NCI-H146 (cell line): ENCODE measurements around the gene GH1.
"Not testable (repeated sequence)": the region's sequence is repeated elsewhere in the genome, so short reads cannot be mapped to it uniquely, and the experiment has no call there.

ENCODE experiments used
- DNase-seq: peaks from one replicate; lab custom pipeline; 2025; lab: John Stamatoyannopoulos, UW

GH1 gene

DNA sequence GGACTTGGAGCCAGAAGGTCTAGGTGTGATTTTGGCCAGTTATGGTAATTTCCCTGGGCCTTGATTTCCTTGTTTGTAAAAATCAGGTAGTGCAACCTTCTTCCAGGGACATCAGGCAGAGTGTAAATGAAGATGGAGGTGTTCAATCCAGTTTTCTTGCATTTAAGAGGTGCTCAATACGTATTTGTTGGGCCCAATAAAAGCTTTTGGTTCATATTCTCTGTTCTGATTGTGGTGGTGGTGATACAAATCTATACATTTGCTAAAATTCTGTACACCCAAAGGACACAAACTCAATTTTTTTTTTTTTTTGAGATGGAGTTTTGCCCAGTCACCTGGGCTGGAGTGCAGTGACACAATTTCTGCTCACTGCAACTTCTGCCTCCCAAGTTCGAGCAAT, 7.5 kb upstream of the GH1 start:
- DNase-seq: no peak

DNA sequence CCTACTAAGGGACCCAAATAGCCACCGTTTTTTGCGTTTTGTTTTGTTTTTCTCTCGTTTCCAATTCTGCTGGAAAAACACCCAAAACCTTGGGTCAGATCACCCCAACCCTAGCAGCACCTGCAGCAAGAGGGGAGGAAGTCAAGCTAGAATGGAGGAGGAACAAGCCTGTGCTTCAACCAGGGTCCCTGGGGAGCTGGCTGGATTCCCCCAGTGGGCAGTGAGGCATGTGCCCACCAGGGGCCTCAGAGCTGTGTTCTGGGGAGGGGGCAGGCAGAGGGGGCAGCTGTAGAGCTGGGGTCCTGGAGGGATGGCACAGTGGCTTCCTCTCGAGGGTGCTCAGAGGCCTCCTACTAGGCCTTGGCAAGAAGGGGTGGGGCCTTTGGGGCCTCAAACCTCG, 7.0 kb upstream of the GH1 start:
- no peak for DNase-seq

DNA sequence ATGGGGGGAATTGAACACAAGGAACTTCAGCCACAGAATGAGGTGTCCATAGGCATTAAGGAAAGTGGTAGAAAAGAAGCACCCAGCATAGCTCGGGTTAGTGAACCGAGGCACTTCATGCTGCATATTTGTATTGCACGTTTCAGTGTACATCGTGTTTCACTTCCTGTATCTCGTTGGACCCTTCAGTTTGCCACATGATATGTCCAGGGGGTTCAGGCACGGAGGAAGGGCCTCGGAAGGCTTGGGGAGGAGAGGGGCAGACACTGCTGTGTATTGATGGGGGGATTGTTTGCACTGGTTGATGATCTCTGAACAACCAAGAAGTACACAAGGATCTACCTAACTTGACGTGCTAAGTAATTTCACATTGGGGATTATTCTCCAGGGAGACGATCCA, 3.8 kb upstream of the GH1 start:
- not testable (repeated sequence) for DNase-seq

DNA sequence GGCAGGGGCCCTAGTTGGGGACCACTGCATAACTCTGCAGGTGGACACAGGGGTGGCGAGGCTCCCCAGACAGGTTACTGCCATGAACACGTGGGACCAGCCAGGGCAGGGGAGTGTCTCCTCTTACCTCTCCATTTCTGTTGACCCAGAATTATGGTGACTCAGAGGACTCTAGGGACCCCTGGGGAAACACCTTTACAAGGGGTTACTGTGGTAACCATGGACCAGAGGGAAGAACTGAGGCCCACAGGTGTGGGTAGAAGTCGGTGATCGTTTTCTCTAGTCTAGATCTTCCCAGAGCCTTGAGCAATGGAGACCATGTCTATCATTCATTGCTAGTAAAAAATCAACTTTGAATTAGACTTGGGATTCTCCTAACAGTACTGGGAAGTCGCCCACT, 2.1 kb upstream of the GH1 start:
- not testable (repeated sequence) for DNase-seq

DNA sequence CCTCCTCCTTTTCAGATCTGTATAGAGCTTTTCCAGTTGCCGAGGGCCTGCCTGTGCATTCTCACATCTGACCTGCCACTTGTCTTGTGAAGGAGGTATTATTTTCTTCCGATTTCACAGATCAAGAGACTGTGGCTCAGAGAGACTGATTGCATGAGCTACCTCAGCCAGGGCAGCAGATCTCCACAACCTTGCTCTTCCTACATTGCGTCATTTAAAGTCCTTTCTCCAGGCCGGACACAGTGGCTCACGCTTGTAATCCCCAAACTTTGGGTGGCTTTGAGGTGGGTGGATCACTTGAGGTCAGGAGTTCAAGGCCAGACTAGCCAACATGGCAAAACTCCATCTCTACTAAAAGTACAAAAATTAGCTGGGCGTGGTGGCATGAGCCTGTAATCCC, 1.4 kb upstream of the GH1 start:
- not testable (repeated sequence) for DNase-seq

DNA sequence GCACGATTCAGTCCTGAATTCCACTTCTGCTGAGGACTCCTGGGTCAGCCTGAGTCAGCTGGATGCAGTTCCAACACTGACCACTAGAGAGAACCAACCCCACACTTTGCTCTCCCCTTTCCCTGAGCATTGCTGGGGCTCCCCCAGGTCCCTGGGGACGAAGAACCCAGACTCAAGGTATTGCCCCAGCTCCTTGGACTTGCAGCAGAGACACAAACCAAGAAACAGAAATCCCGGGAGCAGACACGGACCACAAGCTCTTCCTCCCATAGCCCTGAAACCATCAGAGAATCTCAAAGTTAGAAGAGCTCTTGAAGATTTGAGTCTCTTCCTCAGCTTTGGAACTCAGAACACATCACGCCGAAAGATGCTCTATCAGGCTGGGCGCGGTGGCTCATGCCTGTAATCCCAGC, 678 bp upstream of the GH1 start:
- DNase-seq: peak; percentile 23

DNA sequence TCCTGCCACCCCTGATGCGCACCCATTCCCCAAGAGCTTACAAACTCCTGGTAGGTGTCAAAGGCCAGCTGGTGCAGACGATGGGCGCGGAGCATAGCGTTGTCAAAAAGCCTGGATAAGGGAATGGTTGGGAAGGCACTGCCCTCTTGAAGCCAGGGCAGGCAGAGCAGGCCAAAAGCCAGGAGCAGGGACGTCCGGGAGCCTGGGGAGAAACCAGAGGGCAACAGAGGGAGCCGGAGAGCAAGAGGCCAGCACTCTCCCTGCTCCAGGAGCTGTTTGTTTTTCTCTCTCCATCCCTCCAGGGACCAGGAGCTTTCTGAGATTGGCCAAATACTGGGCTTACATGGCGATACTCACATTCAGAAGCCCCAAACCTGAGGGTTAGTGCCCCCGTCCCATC, 334 bp downstream of the GH1 start:
- DNase-seq: no peak

DNA sequence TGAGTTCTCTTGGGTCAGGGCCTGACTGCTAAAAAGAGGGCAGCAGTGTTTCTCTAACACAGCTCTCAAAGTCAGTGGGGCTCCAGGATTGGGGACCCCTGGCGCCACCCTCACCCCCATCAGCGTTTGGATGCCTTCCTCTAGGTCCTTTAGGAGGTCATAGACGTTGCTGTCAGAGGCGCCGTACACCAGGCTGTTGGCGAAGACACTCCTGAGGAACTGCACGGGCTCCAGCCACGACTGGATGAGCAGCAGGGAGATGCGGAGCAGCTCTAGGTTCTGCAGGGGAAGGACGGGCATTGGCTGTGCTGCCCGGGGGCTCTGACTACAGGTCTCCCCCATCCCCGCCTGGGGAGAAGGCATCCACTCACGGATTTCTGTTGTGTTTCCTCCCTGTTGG, 993 bp downstream of the GH1 start:
- no peak for DNase-seq

DNA sequence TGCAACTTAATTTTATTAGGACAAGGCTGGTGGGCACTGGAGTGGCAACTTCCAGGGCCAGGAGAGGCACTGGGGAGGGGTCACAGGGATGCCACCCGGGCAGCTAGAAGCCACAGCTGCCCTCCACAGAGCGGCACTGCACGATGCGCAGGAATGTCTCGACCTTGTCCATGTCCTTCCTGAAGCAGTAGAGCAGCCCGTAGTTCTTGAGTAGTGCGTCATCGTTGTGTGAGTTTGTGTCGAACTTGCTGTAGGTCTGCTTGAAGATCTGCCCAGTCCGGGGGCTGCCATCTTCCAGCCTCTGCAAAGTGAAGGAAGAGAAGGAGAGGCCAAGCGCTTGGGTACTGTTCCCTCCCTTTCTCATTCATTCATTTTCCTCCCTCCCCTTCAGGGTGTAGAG, 1.4 kb downstream of the GH1 start:
- DNase-seq: not testable (repeated sequence)

DNA sequence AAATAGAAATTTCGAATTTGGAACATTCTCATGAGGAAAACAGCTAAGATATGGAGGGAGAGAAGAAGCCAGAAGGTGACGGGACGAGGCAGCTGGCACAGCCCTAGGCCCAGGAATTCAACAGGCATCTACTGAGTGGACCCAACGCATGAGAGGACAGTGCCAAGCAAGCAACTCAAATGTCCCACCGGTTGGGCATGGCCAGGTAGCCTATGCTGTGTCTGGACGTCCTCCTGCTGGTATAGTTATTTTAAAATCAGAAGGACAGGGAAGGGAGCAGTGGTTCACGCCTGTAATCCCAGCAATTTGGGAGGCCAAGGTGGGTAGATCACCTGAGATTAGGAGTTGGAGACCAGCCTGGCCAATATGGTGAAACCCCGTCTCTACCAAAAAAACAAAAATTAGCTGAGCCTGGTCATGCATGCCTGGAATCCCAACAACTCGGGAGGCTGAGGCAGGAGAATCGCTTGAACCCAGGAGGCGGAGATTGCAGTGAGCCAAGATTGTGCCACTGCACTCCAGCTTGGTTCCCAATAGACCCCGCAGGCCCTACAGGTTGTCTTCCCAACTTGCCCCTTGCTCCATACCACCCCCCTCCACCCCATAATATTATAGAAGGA, 2.0 kb downstream of the GH1 start:
- no peak for DNase-seq

DNA sequence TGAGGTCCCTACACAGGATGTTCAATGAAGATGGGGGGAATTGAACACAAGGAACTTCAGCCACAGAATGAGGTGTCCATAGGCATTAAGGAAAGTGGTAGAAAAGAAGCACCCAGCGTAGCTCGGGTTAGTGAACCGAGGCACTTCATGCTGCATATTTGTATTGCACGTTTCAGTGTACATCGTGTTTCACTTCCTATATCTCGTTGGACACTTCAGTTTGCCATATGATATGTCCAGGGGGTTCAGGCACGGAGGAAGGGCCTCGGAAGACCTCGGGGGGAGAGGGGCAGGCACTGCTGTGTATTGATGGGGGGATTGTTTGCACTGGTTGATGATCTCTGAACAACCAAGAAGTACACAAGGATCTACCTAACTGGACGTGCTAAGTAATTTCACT, 2.9 kb downstream of the GH1 start:
- DNase-seq: not testable (repeated sequence)

DNA sequence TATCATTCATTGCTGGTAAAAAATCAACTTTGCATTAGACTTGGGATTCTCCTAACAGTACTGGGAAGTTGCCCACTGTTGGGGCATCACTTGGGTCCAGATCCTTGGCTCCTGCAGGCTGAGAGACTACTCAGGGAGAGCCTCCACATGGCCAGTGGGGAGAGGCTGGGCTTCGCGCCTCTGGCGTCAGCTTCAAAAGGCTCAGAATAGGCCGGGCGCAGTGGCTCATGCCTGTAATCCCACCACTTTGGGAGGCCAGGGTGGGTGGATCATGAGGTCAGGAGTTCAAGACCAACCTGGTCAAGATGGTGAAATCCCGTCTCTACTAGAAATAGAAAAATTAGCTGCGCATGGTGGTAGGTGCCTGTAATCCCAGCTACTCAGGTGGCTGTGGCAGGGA, 4.2 kb downstream of the GH1 start:
- no peak for DNase-seq

DNA sequence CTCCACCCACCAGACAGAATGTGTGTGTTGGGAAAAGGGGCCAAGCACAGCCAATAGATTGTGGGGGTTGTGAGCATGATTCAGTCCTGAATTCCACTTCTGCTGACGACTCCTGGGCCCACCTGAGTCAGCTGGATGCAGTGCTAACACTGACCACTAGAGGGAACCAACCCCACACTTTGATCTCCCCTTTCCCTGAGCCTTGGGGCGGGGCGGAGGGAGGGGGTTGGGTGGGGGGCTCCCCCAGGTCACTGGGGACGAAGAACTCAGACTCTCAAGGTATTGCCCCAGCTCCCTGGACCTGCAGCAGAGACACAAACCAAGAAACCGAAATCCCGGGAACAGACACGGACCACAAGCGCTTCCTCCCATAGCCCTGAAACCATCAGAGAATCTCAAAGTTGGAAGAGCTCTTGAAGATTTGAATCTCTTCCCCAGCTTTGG, 7.0 kb downstream of the GH1 start:
- DNase-seq: no peak

DNA sequence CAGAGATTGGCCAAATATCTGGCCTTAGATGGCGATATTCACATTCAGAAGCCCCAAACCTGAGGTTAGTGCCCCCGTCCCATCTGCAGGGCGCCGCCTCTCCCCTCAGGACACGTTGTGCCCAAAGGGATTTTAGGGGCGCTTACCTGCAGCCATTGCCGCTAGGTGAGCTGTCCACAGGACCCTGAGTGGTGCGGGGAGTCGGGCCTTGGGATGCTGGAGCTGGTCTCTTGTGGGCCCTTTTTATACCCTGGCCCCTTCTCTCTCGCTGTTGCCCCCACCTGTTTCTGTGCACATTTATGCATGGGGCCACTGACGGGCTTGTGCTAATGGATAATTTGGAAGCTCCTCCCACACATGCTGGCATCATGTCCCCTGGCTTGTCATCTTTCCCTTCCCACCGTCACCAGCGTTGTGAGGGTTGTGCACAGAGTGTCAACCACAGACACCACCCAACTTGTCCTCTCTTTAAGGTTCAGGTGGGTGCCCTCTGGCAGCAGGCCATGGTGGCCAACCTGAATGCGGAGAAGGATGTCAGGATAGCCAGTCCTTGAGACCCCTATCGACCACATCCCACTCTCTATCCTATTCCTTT, 7.5 kb downstream of the GH1 start, which contains the start of gene CSHL1:
TSS of gene CSHL1 (minus strand) at position 218 of the 595 bp plus-strand sequence. CDS start at position 156, 62 bp downstream.
- no peak for DNase-seq

DNA sequence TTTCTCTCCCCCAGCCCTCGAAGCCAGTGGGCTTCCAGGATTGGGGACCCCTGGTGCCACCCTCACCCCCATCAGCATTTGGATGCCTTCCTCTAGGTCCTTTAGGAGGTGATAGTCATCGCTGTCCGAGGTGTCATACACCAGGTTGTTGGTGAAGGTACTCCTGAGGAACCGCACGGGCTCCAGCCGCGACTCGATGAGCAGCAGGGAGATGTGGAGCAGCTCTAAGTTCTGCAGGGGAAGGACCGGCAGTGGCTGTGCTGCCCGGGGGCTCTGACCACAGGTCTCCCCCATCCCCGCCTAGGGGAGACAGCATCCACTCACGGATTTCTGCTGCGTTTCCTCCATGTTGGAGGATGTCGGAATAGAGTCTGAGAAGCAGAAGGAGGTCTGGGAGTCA, 8.5 kb downstream of the GH1 start:
- no peak for DNase-seq

DNA sequence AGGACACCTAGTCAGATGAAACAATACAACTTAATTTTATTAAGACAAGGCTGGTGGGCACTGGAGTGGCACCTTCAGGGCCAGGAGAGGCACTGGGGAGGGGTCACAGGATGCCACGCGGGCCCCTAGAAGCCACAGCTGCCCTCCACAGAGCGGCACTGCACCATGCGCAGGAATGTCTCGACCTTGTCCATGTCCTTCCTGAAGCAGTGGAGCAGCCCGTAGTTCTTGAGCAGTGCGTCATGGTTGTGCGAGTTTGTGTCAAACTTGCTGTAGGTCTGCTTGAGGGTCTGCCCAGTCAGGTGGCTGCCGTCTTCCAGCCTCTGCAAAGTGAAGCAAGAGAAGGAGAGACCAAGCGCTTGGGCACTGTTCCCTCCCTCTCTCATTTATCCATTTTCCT, 9.1 kb downstream of the GH1 start:
- DNase-seq: not testable (repeated sequence)

DNA sequence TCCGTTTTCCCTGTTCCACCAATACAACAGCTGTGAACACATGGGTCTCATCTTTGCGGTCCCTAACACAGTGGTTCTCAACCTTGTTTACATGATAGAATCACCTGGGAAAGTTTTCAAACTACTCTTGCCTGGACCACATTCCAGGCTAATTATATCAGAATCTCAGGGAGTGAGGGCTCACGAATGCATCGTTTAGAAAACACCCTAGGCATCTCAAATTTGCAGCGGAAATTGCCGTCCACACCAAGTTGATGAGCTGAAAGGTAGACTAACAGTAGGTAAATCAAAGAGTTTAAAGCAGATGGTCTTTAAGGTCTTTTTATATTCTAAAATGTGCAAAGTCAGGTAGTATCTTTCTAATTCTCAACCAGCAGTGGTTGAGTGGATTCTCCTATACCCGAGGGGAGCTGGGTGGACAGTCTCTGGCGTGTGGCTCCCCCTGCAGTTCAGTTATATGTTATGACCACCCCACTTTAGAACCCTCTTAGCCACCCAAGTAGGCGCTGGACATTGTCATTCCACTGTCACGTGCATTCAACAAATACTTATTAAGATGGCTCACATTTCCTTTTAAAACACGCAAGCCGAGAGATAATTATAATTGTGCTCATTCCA, 11.4 kb downstream of the GH1 start:
- DNase-seq: not testable (repeated sequence)

DNA sequence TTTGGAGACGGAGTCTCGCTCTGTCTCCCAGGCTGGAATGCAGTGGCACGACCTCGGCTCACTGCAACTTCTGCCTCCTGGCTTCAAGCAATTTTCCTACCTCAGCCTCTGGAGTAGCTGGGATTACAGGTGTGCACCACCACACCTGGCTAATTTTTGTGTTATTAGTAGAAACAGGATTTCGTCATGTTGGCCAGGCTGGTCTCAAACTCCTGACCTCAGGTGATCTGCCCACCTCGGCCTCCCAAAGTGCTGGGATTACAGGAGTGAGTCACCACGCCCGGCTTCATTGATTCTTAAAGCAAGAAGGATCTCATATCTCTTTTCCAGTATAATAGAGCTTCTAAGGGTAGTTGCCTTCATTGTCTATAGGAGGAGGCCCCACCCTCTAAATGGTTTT, 13.8 kb downstream of the GH1 start:
- not testable (repeated sequence) for DNase-seq

DNA sequence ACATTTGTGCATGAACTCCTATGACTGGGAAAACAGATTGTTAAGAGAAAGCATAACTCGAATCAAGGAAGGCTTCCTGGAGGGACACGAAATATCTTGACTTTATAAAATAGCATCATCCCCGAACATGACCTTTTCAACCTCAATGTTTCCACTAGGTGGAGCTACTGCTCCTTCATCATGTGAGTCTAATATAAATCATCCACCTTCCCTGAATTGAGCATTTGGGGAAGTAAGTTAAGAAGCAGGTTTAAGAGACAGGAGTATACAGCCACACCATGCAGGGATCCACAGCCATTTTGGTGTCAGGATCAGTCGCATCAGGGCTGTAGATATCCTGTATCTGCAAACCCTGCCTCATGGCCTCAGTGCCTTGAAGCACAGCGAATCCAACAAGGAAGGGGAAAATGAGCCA, 14.8 kb downstream of the GH1 start:
- not testable (repeated sequence) for DNase-seq

DNA sequence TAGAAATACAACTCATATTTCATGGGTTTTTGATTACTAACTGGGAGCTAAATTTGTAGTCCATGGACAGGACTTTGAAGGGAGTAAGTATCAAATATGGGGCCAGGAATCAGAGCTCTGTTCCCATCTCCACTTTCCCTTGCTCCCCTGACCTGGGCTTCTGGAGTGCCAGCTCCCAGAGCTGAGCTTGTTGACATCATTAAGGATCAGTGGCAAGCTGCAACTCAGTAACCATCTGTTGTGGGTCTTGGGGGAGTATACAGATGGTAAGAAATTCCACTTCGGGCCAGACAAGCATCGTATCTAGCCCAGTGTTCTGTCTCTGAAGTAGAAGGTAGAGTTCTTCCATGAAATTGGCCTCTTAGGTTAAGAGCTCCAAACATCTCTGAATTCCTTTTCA, 16.7 kb downstream of the GH1 start:
- DNase-seq: not testable (repeated sequence)

DNA sequence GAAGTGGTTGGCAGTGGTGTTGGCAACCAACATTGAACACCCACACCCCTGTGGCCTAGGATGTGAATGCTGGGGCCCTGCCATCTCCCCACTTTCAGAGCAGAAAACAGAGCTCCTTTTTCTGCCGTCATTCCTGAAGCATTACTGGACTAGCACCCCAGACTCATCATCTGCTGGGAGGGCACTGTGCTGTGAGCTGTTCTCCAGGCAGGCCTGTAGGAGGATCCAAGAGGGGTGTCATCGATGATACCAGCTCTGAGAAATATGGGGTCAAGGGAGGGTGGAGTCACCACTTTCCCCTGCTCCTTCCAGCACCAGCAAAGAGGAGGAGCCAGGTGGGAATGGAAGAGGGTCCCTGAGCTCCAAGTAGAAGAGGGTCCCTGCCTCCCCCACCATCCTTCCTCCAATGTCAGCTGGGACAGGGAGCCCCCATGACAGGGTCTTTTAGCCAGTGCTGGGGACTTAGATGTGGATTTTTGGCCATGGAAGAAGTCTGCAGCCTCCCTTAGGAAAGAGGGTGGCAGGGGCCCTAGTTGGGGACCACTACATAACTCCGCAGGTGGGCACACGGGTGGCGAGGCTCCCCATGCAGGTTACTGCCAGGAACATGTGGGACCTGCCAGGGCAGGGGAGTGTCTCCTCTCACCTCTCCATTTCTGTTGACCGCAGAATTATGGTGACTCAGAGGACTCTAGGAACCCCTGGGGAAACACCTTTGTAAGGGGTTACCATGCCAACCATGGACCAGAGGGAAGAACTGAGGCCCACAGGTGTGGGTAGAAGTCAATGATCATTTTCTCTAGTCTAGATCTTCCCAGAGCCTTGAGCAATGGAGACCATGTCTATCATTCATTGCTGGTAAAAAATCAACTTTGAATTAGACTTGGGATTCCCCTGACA, 19.5 kb downstream of the GH1 start:
- peak; percentile 16 for DNase-seq
